ENCODE data around the gene CHAT.

The CHAT gene

GRCh38 chr10:49612513-49613164, 1.2 kb upstream of the CHAT start:
- no peak for DNase-seq

DNA sequence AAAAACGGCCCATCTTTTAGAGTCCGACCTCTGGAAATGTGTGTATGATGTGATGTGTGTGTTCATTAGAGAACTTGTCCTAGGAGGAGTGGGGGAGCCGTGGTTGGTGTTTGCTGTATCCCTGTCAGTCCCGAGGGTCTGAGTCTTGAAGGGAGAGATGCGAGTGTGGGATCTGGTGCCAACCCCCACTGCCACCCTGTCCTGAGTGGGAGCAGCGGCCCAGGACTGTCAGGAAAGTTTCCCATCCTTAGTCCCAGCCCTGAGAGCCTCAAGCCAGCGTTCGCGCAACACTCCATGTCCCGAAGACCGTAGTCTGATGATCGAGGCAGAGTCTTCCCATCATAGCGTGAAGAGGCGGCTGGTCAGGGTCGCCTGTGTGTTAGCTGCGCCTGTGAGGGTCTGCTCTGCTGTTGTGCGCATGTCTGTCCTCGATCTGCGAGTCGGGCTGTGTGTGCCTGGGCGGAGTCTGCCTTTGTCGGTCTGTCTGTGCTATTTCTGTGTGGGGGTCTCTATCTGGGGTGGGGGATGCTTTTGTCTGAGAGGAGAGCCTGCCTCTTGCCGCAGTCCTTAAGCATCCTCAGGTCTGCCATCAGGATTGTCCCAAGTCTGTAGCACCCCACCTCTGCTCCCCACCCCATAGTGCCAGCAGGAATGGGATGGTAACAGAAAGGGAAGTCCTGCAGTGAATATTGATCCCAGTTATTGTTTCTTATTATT, 514 bp upstream of the CHAT start:
- no peak for DNase-seq

GRCh38 chr10:49614242-49615198, 683 bp downstream of the CHAT start:
- no peak for DNase-seq

GRCh38 chr10:49615213-49615612, 1.4 kb downstream of the CHAT start:
- no peak for DNase-seq

DNA sequence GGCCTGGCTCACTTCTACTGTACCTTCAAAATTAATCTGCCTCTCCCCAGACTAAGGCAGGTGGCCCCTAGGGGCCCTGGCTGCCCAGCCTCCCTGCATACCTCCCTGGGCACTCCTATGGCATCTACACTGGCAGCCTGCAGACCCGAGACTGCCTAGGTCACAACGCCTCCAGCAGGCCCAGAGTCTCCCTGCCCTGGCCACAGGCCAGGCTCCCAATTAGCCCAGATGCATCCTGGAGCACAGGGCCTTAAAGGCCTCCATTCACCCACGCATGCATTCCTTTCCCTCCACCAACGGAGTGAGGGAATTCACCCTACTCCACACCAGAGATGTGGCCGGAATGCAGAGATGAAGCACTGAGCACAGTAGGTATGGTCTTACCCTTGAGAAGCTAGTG, 1.9 kb downstream of the CHAT start:
- DNase-seq, result no peak

GRCh38 chr10:49616421-49617101, 2.7 kb downstream of the CHAT start:
- no peak for DNase-seq

DNA sequence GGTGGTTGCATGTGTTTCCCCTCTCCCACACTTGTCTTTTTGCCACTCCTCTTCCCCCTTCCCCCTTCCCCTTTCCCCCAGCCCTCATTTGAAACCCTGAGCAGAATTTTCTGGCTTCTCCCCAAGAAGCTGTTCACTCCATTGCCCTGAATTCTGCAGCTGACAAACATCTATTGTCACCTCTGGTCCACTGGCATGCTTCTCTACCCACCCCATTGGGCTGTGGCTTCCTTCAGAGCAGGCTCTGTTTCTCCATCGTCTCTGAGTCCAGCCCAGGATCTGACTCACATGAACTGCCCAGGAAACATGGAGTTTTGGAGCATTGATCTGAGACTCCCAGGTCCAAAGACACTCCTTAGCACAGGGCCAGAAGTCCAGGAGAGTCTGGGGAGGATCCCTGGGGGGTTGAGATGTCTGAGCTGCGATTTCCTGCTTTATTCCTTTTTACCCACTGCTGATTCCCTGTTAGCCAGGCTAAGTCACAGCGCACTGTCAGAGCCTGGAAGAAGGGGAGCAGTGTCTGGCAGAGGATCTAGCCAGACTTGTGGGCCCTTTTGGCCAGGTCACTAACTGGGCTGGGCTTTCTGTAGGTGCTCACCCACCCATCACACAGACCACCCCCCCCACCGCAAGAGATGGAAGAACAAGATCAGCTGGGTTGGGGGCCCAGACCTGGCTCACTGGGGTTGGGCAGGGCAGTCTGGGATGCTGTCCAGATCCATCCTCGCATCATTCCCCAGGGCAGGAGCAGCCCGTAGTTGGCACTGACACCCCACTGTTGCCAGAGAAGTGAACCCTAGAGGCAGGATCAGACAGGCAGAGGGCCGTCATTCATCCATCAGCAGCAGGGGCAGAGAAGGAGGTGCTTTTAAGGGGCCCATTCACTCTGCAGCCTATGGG, 3.5 kb downstream of the CHAT start:
- DNase-seq, result no peak

GRCh38 chr10:49618821-49619220, 5.0 kb downstream of the CHAT start:
- DNase-seq, result no peak

DNA sequence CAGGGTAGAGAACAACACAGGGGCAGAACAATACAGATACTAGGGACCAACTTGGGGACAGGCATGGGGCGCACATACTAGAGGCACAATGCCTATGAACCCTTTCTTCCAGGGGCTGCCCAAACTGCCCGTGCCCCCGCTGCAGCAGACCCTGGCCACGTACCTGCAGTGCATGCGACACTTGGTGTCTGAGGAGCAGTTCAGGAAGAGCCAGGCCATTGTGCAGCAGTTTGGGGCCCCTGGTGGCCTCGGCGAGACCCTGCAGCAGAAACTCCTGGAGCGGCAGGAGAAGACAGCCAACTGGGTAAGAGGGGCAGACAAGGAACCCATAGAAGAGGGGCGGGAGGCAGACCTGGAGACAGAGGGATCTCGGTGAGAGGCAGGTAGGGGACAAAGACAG, 5.8 kb downstream of the CHAT start:
- DNase-seq, result no peak

GRCh38 chr10:49620286-49620810, 6.5 kb downstream of the CHAT start:
- DNase-seq, result no peak

DNA sequence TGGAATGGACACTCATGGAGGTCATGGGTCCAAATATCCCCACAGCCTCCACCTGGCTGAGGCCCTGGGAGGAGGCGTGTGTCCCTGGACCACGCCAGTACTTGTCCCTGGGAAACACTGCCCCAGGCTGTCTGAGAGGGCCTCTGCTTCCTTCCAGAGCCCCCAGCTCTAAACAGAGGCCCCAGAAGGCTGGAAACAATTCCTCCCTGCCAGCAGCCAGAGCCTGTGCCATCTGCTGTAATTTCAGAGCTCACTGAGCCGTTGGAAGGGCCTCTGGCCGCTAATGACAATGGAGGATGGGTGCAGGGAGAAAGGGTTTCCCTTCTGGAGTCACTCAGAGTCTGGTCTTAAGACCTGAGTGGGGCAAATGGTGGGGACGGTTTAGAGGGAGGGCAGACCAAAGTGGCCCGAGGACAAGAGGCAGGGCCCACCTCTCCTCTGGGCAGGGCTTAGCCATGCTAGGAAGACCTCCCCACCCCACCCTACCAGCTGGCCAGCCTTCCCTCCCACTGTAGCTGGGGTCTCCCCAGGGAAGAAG, 7.1 kb downstream of the CHAT start:
- DNase-seq, result peak; percentile 26

DNA sequence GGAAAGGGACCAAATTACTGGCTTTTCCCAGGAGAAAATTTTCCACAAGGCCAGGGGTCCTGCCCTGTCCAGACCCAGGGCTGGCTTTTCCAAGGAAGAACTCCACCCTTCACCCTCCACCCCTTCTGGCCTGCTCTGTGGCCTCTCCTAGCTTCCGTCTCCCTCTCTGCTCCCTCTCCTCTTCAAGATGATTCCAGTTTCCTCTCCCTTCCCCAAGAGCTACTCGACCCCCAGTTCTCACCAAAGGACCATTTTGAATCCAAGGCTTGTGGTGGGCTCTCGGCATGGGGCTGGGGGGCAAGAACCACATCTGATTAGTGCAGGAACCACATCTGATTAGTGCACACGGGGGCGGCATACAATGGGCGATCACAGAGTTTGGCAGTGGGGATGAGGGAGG, 7.7 kb downstream of the CHAT start:
- DNase-seq, result no peak

DNA sequence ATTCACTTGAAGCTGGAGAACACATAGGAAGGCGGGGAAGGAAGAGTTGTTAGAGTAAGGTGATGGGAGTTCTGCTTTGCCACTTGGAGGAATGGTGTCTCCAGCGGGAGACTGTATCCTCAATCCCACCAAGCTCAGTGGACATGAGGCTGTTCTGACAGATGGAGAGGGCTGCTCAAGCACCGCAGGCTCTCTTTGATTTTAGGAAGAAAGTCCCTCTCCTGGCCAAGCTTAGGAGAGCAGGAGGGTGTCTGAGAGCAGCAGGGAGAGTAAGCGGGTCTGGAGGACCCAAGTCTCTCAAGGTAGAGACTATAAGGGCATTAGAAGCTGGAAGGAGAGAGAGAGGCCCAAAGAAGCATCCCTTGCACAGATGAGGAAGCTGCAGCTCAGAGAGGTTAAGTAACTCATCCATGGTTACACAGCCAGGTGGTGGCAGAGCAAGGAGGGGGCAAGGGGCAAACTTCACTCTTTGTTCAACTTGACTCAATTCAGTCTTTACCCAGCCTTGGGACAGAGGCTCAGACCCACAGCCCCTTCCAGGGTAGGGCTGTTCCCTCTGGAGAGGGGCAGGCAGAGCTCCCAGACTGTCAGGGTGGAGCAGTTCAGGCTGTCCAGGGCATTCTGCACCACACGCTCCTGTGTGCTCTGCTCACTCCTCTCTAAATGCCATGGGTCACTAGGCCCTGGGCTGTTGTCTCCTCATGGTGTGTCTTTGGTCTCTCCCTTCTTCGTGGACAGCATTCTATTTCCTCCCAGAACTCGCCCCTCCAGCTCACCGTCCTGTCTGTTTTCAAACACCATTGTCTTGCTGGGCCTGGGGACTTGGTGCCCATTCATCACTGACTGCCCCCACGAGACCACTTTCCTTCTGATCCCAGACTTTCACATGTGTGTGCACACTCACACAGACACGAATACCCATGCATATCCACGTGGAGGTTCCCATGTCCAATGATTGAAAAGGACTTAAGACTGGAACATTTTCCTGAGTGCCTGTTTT, 8.9 kb downstream of the CHAT start:
- no peak for DNase-seq

GRCh38 chr10:49624629-49625028, 10.8 kb downstream of the CHAT start:
- no peak for DNase-seq

DNA sequence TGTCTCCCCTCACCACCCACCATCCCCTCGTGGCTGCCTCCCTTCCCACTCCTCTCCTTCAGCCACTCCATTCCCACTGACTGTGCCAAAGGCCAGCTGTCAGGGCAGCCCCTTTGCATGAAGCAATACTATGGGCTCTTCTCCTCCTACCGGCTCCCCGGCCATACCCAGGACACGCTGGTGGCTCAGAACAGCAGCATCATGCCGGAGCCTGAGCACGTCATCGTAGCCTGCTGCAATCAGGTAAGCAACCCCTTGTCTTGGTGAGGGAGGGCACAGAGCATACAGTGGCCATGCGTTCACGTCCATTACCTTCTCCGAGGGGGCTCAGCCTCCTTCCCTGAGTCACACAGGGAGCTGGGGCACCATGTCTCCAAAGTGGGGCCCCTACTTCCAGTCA, 11.6 kb downstream of the CHAT start:
- DNase-seq, result no peak

GRCh38 chr10:49627038-49627437, 13.2 kb downstream of the CHAT start:
- DNase-seq, result no peak

DNA sequence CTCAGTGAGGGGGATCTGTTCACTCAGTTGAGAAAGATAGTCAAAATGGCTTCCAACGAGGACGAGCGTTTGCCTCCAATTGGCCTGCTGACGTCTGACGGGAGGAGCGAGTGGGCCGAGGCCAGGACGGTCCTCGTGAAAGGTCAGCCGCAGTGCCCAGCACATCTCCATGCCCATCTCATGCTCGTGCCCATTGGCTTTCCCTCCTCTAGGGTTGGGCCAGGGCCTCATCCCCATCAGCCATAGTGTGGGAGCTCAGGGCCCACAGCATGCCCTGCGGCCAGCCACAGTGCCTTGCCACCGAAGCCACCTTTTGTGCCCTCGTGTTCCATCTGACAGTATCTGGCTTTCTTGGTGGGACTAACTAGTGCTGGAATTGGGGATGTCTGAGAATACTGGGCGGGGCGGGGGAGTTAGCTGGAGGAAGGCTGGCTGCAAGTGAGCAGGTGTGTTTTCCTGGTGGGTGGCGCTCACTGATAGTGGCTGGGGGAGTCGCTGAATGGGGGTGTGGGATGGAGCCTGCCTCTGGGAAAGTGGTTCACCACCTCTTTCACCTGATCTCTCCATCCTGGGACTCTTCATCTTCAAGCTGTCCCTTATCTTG, 13.9 kb downstream of the CHAT start:
- no peak for DNase-seq

DNA sequence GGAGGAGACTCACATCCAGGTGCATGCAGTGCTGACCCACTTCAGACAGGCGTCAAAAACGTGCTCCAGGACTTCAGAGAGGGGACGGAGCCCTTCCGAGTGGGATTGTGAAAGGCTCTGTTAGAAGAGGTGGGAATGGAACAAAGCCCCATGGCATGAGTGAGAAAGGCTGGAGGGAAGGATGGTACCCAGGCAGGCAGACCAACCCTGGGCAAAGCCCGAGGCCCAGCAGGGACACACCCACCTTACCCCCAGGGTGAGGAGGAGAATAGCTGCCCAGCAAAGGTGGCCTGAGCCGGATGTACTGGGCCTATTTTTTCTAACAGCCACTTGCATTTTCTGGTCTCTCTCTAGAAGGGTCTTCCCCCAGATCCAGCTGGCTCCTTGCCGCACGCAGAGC, 14.8 kb downstream of the CHAT start:
- no peak for DNase-seq

- DNase-seq, result peak; percentile 69
These were observed 15.6 kb downstream of the CHAT start for GRCh38 chr10:49629431-49629881.

DNA sequence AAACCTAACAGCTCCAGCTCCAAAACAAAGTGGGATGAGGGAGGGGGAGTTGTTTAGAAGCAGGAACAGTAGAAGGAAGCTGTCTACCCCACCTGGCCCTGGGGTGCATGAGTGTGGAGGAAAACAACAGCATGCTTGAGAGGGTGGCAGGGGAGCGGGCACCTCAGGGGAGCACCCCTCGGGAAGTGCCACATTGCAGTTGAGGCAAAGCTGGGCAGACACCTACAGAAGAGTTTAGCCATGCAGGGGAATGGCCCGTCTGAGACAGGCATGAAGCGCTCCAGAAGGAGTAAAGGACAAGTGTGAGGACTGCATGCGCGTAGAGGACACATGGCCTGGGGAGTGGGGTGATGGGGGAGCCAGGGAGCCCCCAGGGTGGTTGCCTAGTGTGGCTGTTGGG, 18.1 kb downstream of the CHAT start:
- no peak for DNase-seq
